PFSK-1 (cell line): ENCODE results near the gene KIAA0040.

ENCODE experiments used
- FOXP2 ChIP-seq: optimal IDR thresholded peaks from 2 replicates; pipeline ENCODE3; 2011; ENCODE audit warnings: borderline replicate concordance, control low read depth, inconsistent platforms; ENCODE audit not compliant: insufficient read depth; ENCODE audit errors: extremely low read length, extremely low read depth
- POLR2AphosphoS5 ChIP-seq: IDR thresholded peaks from 2 replicates; pipeline ENCODE4 v1.6.1; 2012; ENCODE audit warnings: low read depth, mild to moderate bottlenecking, control low read depth, low read length, moderate library complexity
- SIN3A ChIP-seq: IDR thresholded peaks from 2 replicates; pipeline ENCODE4 v1.6.1; 2012; ENCODE audit warnings: mild to moderate bottlenecking, low read length, moderate library complexity, borderline replicate concordance; ENCODE audit not compliant: insufficient read depth
- TAF1 ChIP-seq: IDR thresholded peaks from 2 replicates; pipeline ENCODE4 v1.6.1; 2012; ENCODE audit warnings: low read length, control low read depth, borderline replicate concordance; ENCODE audit not compliant: insufficient read depth
- TF ChIP-seq, protein P1 (sequence below), 2 experiments: IDR thresholded peaks; 2 replicates each; pipeline versions ENCODE4 v1.6.1 to v1.8.0; 2011 to 2012; ENCODE audit warnings: low read depth in 2 of 2, low read length in 2 of 2, control low read depth in 1 of 2, inconsistent platforms in 1 of 2, mild to moderate bottlenecking in 1 of 2, moderate library complexity in 1 of 2; ENCODE audit not compliant: insufficient read depth in 1 of 2

DNA sequence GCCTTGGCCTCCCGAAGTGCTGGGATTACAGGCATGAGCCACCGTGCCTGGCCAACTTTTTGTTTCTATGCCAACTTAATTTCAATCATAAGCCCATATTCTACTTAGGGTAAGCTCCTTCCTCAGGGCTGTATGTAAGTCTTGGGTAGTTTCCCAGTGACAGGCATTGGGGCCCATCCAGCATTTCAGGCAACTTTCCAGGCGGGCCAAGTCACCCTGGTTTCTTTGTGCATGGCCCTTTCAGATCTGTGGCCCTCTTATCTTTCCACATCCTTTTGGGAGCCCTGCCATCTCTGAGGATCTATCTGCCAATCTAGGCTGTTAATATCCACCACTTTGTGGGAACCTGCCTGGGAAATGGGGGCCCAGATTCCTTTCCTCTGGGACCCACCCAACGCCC lies 66.2 kb downstream of the KIAA0040 start:
- no peak for TF ChIP-seq POLR2AphosphoS5
- TF ChIP-seq SIN3A, result no peak
- no peak for TF ChIP-seq TAF1
- TF ChIP-seq, protein P1, sequence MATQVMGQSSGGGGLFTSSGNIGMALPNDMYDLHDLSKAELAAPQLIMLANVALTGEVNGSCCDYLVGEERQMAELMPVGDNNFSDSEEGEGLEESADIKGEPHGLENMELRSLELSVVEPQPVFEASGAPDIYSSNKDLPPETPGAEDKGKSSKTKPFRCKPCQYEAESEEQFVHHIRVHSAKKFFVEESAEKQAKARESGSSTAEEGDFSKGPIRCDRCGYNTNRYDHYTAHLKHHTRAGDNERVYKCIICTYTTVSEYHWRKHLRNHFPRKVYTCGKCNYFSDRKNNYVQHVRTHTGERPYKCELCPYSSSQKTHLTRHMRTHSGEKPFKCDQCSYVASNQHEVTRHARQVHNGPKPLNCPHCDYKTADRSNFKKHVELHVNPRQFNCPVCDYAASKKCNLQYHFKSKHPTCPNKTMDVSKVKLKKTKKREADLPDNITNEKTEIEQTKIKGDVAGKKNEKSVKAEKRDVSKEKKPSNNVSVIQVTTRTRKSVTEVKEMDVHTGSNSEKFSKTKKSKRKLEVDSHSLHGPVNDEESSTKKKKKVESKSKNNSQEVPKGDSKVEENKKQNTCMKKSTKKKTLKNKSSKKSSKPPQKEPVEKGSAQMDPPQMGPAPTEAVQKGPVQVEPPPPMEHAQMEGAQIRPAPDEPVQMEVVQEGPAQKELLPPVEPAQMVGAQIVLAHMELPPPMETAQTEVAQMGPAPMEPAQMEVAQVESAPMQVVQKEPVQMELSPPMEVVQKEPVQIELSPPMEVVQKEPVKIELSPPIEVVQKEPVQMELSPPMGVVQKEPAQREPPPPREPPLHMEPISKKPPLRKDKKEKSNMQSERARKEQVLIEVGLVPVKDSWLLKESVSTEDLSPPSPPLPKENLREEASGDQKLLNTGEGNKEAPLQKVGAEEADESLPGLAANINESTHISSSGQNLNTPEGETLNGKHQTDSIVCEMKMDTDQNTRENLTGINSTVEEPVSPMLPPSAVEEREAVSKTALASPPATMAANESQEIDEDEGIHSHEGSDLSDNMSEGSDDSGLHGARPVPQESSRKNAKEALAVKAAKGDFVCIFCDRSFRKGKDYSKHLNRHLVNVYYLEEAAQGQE (IDR thresholded peaks at IDR 0.05; ENCODE audit: insufficient read depth in 1 of 2, low read depth in 2 of 2, low read length in 2 of 2), result no peak
- no peak for TF ChIP-seq FOXP2
